TTC549 (cell line): Measurements from ENCODE around the gene ROBO1.
"Not testable (repeated sequence)": the region's sequence is repeated elsewhere in the genome, so short reads cannot be mapped to it uniquely, and the experiment has no call there.

Source experiments
- FAIRE-seq: peaks from 2 replicates; lab custom pipeline; 2012; peaks lifted over from hg19 to GRCh38; lab: Jason Lieb, UNC

Gene ROBO1

DNA sequence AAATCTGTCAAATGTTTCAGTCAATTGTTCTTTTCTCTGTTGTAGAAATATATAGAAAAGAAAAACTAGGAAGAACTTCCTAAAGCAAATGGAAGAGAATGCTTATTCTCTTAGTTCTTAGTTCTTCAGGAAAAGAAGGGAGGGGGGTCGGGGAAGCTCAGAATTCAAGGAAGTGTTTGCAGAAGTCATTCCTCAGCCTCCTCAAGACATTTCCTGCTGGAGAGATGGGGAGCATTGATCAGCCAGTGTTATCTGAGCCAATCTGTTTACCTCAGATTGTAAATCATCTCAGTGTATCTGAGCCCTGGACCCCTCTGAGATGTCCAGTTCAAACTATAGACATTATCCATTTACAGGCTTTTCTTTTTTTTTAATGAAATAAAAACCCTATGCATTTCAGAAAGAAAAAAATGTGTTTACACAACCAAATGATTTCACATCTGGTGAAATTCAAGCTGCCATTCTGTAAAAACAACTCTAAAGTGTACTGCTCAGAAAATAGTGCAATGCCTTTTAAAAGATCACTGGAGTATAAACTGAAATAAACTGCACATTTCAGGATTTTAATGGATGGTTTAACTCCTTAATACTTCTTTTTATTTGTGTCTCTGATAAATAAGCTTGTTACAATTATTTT, 460.7 kb downstream of the ROBO1 start:
- no peak for FAIRE-seq

- not testable (repeated sequence) for FAIRE-seq
Observed at GRCh38 chr3:79299949-79300635, 467.7 kb downstream of the ROBO1 start.

DNA sequence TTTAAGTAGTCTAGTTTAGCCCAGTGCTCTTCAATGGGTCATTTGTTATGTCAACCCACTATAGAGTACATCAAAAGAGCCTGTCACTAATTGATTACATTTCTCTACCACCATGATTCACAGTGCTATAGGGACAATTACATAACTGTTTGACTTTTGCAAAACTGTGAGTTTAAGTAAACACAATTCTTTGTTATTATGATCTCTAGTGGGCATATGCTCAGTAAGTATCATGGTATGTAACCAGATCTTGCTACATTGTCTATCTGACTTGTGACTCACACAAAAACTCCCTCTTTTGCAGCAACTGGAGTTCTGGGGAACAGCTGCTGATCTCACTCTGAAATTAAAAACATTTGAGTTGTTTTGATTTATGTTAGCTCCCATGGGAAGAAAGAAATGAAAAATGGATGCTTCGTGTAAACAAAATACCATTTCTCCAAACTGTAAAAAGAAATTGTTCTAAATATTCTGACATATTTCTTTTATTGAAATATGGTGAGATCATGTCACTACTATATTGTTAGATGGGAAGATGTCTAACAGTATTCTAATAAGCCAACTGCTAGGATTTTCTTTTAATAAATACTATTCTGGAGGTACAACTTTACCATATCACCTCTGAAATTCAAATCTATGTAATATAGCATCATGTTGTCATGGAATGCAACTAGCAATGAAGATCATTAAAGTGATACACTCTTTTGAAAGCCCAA, 470.4 kb downstream of the ROBO1 start:
- no peak for FAIRE-seq

DNA sequence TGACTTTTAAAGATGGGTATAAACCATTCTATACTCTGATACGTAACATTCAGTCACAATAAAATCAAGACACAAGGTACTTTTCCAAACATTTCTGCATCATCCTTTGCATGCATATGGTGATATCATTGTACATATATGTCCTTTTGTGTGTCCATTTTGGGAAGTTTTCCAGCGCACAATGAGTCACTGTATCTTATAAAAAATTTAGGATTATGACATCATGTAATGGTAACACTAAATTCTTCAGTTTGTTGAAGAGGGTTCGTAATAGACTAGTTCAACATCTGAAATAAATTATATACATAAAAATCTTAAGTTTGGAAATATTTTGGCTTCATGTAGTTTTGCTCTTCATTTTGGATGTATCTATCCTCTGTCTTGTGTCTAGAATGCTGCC, 480.9 kb downstream of the ROBO1 start:
- FAIRE-seq, result no peak

- no peak for FAIRE-seq
Observed at GRCh38 chr3:79285871-79286270, 481.9 kb downstream of the ROBO1 start.

DNA sequence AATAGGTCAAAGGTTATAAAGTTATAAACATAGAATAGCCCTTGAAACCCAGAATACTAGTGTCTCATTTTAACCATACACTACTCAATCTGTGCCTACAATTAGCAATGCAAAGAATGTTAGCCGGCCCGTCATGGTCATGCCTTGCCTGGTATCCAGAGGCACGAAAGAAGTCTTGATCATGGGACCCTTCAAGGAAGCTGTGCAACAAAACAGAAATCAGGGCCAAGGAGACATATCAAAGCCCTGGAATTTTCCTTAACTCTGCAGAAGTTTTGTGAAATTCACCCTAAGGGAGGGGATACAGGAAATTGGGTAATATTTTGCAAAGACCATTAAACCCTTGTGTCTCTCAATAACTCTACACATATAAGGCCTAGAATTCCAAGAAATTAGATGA, 482.4 kb downstream of the ROBO1 start:
- no peak for FAIRE-seq

DNA sequence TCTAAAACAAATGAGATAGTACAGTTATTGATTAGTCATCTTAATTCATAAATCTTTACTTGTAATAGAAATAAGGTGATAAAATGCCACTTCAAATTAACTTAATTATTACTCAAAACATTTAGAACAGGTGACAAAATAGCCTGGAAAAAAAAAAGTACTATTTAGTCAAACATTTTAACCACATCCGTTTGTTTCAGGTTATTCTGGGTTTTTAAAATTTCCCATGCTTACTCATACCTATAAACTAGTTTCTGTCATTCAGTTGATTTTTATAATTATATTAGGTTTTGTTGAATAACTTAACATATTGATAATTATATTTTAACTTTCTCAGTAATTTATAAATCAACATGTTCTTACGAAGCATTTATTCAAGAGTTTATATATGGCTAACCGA, 483.0 kb downstream of the ROBO1 start:
- FAIRE-seq, result no peak

DNA sequence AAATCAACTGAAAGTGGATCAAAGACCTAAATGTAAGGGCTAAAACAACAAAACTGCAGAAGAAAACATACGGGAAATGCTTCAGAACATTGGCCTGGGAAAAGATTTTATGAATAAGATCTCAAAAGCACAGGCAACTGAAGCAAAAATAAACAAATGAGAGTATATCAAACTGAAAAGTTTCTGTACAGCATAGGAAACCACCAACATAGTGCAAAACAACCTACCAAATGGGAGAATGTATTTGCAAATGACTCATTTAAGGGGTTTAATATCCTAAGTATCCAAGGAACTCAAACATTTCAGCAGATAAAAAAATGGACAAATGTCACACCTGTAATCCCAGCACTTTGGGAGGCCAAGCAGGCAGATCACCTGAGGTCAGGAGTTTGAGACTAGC, 489.1 kb downstream of the ROBO1 start:
- FAIRE-seq, result no peak

DNA sequence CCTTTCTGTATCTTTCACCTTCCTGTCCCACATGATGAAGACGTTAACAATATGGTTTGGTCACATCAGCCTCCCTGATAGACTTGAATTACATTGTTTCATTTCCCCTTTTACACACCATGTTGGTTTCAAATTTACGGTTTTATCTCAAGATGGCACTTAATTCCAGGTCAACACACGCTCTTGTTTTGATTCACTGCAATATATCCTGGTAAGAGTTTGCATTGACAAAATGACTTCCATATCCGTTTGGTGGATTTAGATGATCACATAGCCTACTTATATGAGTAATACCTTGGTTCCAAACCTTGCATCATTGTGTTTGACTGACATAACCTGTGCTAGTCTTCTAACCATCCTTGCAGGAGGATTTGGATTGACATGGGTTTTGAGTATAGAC, 499.4 kb downstream of the ROBO1 start:
- no peak for FAIRE-seq

GRCh38 chr3:79264892-79265291, 502.9 kb downstream of the ROBO1 start:
- FAIRE-seq, result no peak

GRCh38 chr3:79263423-79263822, 504.4 kb downstream of the ROBO1 start:
- FAIRE-seq, result no peak

DNA sequence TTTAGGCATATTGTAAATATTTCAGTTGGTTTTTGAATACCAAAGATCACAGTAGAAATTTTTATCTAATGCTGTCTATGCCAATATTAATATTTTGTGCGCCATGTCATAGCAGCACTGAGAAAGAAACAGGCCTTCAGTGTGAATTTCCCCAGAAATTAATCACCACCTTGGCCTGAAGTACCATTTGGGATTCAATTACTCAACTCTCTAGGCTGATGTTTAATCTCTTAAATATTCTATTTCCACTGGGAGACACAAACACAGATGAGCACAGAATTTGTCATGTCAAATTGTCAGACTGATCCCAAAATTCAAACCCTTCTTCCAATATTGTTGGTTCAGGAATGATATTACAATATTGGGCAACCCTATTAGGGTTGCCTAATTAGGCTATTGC, 509.3 kb downstream of the ROBO1 start:
- FAIRE-seq, result no peak

DNA sequence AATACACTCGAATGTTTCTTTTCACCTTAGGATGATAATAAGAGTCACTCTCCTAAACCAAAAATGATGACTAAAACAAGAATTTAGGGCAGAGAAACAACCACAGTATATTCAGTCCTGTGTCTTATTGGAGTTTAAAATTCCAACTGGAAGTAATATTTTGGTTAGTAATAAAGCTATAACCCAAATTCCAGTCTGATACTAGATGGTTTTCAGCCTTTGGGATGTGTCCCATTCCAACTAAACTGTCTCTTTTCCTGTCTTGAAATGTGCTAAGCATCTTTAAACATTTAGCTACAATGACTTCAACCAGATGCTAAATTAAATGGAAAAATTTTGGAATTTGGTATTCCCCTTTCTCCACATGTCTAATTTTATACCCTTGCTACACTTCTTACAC, 510.0 kb downstream of the ROBO1 start:
- no peak for FAIRE-seq

DNA sequence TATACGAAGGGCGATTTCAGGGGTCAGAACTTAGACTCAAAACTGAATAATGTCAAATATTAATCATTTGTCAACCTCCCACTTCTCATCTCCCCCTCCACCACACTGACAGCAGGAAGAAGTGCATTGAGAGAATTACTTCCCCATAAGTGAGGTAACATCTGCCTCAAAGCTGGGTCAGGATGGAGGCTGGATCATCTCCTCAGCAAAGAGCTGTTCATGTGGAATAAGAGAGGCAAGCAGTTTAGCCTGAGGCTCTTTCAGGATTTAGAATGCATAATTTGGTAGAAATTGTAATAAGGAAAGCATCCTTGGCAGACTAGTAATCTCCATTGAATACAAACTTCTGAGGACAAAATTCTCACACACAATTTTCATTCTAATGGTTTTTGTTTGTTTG, 512.1 kb downstream of the ROBO1 start:
- no peak for FAIRE-seq

GRCh38 chr3:79255292-79255691, 512.5 kb downstream of the ROBO1 start:
- FAIRE-seq, result no peak

- no peak for FAIRE-seq
Observed at GRCh38 chr3:79253704-79254103, 514.1 kb downstream of the ROBO1 start.

GRCh38 chr3:79253271-79253670, 514.5 kb downstream of the ROBO1 start:
- no peak for FAIRE-seq

DNA sequence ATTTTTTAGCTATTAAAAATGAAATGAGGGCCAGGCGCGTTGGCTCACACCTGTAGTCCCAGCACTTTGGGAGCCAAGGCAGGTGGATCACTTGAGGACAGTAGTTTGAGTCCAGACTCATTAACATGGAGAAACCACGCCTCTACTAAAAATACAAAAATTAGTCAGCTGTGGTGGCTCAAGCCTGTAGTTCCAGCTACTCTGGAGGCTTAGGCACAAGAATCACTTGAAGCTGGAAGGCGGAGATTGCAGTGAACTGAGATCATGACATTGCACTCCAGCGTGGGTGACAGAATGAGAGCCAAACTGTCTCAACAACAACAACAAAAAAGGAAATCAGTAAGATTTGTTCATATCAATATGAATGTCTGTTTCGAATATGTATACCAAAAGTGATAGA, 517.1 kb downstream of the ROBO1 start:
- FAIRE-seq, result no peak

DNA sequence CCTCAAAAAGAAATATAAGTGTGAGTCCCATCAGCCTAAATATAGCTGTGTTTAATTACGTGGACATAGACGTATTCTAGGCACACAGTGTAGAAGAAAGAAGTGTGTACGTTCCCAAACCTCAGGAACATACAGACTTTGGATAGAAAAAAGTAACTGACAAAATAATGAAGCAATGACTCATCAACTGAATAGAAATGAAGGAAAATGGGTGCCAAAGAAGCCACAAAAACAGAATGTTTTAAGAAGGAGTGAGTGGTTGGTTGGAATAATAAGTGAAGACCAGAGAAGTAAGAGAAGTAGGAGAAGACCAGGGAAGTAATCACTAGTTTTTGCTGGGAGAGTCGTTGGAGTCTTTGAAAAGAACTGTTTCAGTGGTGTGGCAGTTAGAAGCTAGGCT, 518.1 kb downstream of the ROBO1 start:
- no peak for FAIRE-seq

DNA sequence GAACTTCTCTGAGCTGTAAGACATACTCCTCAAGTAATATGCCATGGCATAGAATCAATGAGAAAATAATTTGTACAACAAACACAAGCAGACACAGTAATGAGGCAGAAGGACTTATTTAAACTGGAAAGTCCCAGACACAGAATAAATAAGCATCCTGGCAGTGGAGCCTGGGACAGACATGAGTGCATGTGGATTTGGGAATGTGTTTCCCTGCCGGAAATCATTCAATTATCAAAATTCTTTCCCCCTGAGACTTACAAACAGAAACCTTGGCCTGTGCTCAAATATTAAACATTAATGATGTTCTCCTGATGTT, 520.1 kb downstream of the ROBO1 start:
- no peak for FAIRE-seq

DNA sequence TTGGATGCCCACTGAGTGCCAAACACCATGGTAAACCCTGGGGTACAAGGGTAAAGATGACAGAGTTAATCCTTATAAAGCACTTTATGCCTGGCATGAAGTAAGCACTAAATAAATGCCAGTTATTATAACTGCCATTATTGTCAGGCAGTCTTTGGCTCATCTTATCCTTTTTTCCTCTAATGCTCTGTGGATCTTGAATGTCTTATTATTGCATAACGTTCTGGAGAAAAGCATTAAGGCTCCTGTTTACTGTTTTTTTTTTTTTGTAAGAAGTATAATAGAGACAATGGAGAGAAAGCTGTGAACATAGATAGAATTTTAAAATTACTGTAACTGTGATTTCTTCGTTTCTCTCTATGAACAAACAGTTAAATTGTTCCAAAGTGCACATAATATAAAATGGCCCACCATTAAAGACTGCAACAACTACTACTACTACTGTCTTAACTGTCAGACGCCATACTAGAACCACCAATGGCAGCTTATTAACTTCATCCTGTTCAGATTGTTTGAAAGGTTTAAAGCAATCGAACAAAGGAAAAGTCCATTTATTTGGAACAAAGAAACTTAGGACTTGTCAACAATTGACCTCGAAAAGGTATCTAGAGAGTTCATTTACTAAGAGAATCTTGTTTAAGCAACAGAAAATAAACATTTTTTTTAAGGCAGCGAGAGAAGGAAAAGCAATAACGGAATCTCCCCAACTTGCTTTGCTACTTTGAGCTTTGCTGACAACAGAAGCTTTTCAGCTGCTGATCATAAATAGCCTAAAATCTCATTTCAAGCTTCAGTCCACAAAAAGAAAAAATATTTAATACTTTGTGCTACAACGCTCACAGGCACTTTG, 520.7 kb downstream of the ROBO1 start:
- FAIRE-seq, result no peak

DNA sequence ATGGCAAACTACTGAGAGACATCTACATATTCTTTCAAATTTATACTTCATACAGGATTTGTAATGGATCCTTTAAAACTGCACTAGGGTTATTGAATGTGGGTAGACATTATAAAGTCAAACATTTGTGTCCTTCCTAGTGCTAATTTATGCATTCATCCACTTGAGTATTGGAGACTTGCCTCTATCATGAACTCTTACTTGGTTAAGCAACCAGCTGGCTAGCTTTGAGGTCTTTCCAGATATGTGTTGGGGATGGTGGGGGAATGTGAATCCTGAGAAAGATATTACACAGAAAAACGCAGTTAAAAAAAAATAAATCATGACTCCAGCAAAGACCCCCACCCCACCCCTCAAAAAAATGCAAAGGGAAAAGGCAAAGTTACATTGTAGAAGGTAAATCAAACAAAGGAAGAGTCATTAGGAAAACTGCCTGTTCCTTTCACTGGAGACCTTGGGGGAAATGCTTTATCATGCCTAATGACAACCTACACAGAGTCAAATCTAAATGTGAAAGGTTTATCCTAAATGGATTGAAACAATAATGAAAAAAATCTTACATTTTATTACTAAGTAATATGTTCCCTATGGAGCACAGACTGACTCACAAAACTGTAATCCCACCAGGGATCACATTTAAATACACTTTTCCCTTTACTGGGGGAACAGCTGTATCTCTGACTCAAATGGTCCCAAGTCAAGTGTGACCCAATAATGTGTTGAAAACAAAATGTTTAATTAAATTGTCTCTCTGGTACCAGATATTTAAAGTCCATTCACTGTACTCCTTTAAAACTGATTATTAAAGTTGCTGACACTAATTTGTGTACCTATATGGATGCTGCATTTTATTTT, 522.3 kb downstream of the ROBO1 start:
- no peak for FAIRE-seq
